Parathyroid adenoma (tissue), 2 donors: Measurements from ENCODE around the gene RAB3GAP1.

Source experiments
- H2AFZ ChIP-seq: fragments of 300-600 bp; sonication (generic); one replicate; pipeline ENCODE4 v1.7.0; 2017; ENCODE audit warnings: antibody characterized with exemption, mild to moderate bottlenecking
- H3K27ac ChIP-seq: fragments of 300-600 bp; sonication (generic); one replicate; pipeline ENCODE4 v1.7.0; 2017
- H3K27me3 ChIP-seq: fragments of 300-600 bp; sonication (generic); one replicate; pipeline ENCODE4 v1.7.0; 2017; ENCODE audit warnings: low read length; ENCODE audit not compliant: control insufficient read depth, insufficient read depth
- H3K36me3 ChIP-seq: fragments of 300-600 bp; sonication (generic); one replicate; pipeline ENCODE4 v1.7.0; 2017; ENCODE audit warnings: low read length; ENCODE audit not compliant: control insufficient read depth, insufficient read depth
- H3K4me1 ChIP-seq: fragments of 300-600 bp; sonication (generic); one replicate; pipeline ENCODE4 v1.7.0; 2017; ENCODE audit warnings: control low read depth
- H3K4me2 ChIP-seq: fragments of 300-600 bp; sonication (generic); one replicate; pipeline ENCODE4 v1.7.0; 2017; ENCODE audit warnings: low read length
- H3K4me3 ChIP-seq: fragments of 300-600 bp; sonication (generic); one replicate; pipeline ENCODE4 v1.7.0; 2017; ENCODE audit warnings: low read depth, low read length
- H3K79me2 ChIP-seq: fragments of 300-600 bp; sonication (generic); one replicate; pipeline ENCODE4 v1.7.0; 2017; ENCODE audit warnings: control low read depth
- H3K9ac ChIP-seq: fragments of 300-600 bp; sonication (generic); one replicate; pipeline ENCODE4 v1.7.0; 2017; ENCODE audit warnings: mild to moderate bottlenecking
- H3K9me3 ChIP-seq: fragments of 300-600 bp; sonication (generic); one replicate; pipeline ENCODE4 v1.7.0; 2017; ENCODE audit warnings: low read length; ENCODE audit not compliant: control insufficient read depth
- TF ChIP-seq, protein P1 (sequence below): fragments of 300-600 bp; sonication (generic); IDR thresholded peaks from one replicate; pipeline ENCODE4 v1.7.0; 2017; ENCODE audit warnings: antibody characterized with exemption, mild to moderate bottlenecking
- donor health status: primary hyperparathyroidism.

RAB3GAP1 gene

GRCh38 chr2:135009339-135009738 lies 42.8 kb upstream of the RAB3GAP1 start:
- no peaks in the 10 kb centered on the region for H3K27me3 ChIP-seq
- no peaks in the 10 kb centered on the region for H3K4me1 ChIP-seq
- H3K4me3 ChIP-seq, result no peak overlapping the region
- H3K4me2 ChIP-seq, result no peak overlapping the region
- no peaks in the 10 kb centered on the region for H3K79me2 ChIP-seq
- H2AFZ ChIP-seq, result no peak overlapping the region
- H3K36me3 ChIP-seq, result no peaks in the 10 kb centered on the region
- H3K9me3 ChIP-seq, result no peaks in the 10 kb centered on the region
- TF ChIP-seq, protein P1, sequence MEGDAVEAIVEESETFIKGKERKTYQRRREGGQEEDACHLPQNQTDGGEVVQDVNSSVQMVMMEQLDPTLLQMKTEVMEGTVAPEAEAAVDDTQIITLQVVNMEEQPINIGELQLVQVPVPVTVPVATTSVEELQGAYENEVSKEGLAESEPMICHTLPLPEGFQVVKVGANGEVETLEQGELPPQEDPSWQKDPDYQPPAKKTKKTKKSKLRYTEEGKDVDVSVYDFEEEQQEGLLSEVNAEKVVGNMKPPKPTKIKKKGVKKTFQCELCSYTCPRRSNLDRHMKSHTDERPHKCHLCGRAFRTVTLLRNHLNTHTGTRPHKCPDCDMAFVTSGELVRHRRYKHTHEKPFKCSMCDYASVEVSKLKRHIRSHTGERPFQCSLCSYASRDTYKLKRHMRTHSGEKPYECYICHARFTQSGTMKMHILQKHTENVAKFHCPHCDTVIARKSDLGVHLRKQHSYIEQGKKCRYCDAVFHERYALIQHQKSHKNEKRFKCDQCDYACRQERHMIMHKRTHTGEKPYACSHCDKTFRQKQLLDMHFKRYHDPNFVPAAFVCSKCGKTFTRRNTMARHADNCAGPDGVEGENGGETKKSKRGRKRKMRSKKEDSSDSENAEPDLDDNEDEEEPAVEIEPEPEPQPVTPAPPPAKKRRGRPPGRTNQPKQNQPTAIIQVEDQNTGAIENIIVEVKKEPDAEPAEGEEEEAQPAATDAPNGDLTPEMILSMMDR, result no peak
- no peak overlapping the region for H3K27ac ChIP-seq
- no peak overlapping the region for H3K9ac ChIP-seq

DNA sequence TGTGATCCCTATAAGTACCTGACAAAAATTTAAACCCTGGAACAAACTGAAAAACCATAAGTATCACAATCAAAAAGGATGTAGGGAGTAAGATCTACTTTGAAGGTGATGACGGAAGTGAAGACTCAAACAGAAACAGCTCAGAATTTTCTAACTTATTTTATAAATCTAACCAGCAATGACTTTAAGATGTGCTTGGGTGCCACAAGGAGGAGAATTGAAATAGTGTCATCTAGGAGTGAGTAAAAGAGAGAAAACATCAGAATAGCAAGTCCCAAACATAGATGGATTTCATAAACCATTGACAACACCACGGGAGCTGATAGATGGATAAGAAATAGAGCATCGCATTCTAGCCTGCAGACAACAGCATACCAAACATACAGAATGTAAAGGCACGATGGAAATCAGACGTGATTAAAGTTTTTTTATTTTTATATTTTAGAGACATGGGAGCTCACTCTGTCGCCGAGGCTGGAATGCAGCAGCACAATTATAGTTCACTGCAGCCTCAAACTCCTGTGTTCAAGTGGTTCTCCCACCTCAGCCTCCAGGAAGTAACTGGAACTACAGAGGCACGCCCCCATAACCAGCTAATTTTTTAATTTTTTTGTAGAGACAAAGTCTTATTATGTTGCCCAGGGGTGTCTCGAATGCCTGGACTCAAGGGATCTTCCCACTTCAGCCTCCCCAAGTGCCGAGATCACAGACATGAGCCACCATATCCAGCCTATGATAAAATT lies 41.7 kb upstream of the RAB3GAP1 start:
- Histone ChIP-seq H3K36me3 (no peaks in the 10 kb centered on the region), H2AFZ (no peak overlapping the region), H3K9me3 (no peaks in the 10 kb centered on the region), H3K27me3 (no peaks in the 10 kb centered on the region), H3K9ac (no peak overlapping the region), H3K4me1 (no peaks in the 10 kb centered on the region), H3K4me2 (no peak overlapping the region), H3K4me3 (no peak overlapping the region), H3K27ac (no peak overlapping the region), H3K79me2 (no peaks in the 10 kb centered on the region)
- TF ChIP-seq, protein P1, result no peak

GRCh38 chr2:135011633-135012032 lies 40.5 kb upstream of the RAB3GAP1 start:
- no peak overlapping the region for H2AFZ ChIP-seq
- no peak overlapping the region for H3K4me3 ChIP-seq
- TF ChIP-seq, protein P1, result no peak

GRCh38 chr2:135021618-135022017 lies 30.5 kb upstream of the RAB3GAP1 start:
- H3K4me2 ChIP-seq, result no peak overlapping the region
- no peaks in the 10 kb centered on the region for H3K27me3 ChIP-seq
- H3K9ac ChIP-seq, result no peak overlapping the region
- H3K4me1 ChIP-seq, result no peaks in the 10 kb centered on the region
- H3K36me3 ChIP-seq, result no peaks in the 10 kb centered on the region
- no peak overlapping the region for H3K27ac ChIP-seq
- TF ChIP-seq, protein P1, result no peak
- no peaks in the 10 kb centered on the region for H3K79me2 ChIP-seq
- no peaks in the 10 kb centered on the region for H3K9me3 ChIP-seq
- H2AFZ ChIP-seq, result no peak overlapping the region
- H3K4me3 ChIP-seq, result no peak overlapping the region

More at GRCh38 chr2:135011633-135012032, 40.5 kb upstream of the RAB3GAP1 start:
- Histone ChIP-seq H3K27ac (no peak overlapping the region), H3K4me2 (no peak overlapping the region), H3K79me2 (no peaks in the 10 kb centered on the region), H3K36me3 (no peaks in the 10 kb centered on the region), H3K27me3 (no peaks in the 10 kb centered on the region), H3K9me3 (no peaks in the 10 kb centered on the region), H3K9ac (no peak overlapping the region), H3K4me1 (no peaks in the 10 kb centered on the region)
